Adrenal gland (tissue), 5 donors: ENCODE measurements around the gene LAMA2.

Source experiments
- POLR2A ChIP-seq, 2 donors: fragments of 450-650 bp; IDR thresholded peaks; one replicate each; pipeline ENCODE4 v1.6.1; 2017; ENCODE audit warnings: antibody characterized with exemption in 2 of 2, mild to moderate bottlenecking in 2 of 2, moderate library complexity in 1 of 2
- TF ChIP-seq, protein P1 (sequence below), 6 experiments: fragments of 450-650 bp in 4 of 6; fragments of 200-600 bp in 2 of 6; sonication (generic) in 1 of 6; IDR thresholded peaks; 1 replicate in 5 of 6; 2 replicates in 1 of 6; pipeline versions ENCODE4 v1.5.1 to v1.8.0; 2016 to 2021; ENCODE audit warnings: antibody characterized with exemption in 6 of 6, mild to moderate bottlenecking in 2 of 6, moderate library complexity in 1 of 6
- donor health status: DM: no; HTN: no; CAD: no.

- TF ChIP-seq, protein P1, sequence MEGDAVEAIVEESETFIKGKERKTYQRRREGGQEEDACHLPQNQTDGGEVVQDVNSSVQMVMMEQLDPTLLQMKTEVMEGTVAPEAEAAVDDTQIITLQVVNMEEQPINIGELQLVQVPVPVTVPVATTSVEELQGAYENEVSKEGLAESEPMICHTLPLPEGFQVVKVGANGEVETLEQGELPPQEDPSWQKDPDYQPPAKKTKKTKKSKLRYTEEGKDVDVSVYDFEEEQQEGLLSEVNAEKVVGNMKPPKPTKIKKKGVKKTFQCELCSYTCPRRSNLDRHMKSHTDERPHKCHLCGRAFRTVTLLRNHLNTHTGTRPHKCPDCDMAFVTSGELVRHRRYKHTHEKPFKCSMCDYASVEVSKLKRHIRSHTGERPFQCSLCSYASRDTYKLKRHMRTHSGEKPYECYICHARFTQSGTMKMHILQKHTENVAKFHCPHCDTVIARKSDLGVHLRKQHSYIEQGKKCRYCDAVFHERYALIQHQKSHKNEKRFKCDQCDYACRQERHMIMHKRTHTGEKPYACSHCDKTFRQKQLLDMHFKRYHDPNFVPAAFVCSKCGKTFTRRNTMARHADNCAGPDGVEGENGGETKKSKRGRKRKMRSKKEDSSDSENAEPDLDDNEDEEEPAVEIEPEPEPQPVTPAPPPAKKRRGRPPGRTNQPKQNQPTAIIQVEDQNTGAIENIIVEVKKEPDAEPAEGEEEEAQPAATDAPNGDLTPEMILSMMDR (IDR thresholded peaks at IDR 0.05) = no peak
- TF ChIP-seq POLR2A (IDR thresholded peaks at IDR 0.05) = no peak
Observed at GRCh38 chr6:128930321-128930720, 47.4 kb downstream of the LAMA2 start.
